Right lobe of liver (tissue), 6 donors: ENCODE results near the gene MYCBP2. TPM values are rescaled to one million over a fixed set of nuclear protein-coding genes. Genes with fewer than 3 reads are reported as not detected.

Experiments used
- ATAC-seq, 4 donors: fragments of 200-7000 bp; cut with Tn5 transposase; one replicate each; pipeline ENCODE4 v1.9.1; 2020; ENCODE audit warnings: mild to moderate bottlenecking in 4 of 4, moderate library complexity in 4 of 4
- DNase-seq, 3 donors: peaks; one replicate each; pipeline ENCODE4 v3.0.0-alpha.2; 2020
- H3K27ac ChIP-seq, 3 donors: fragments of 200-600 bp; one replicate each; pipeline ENCODE4 v1.8.0; 2022
- H3K27me3 ChIP-seq, 2 donors: fragments of 200-600 bp; one replicate each; pipeline ENCODE4 v1.8.0; 2022
- H3K36me3 ChIP-seq, 4 donors: fragments of 200-600 bp; sonication (generic) in 1 of 4; one replicate each; pipeline versions ENCODE4 v1.5.1 to v1.8.0; 2017 to 2022; ENCODE audit warnings: control low read depth in 1 of 4
- H3K4me1 ChIP-seq, 4 donors: fragments of 200-600 bp; sonication (generic) in 1 of 4; one replicate each; pipeline versions ENCODE4 v1.5.1 to v1.8.0; 2017 to 2022; ENCODE audit warnings: control low read depth in 1 of 4
- H3K4me3 ChIP-seq, 3 donors: fragments of 200-600 bp; one replicate each; pipeline ENCODE4 v1.8.0; 2022
- H3K9me3 ChIP-seq, 4 donors: fragments of 200-600 bp; sonication (generic) in 1 of 4; one replicate each; pipeline versions ENCODE4 v1.5.1 to v1.8.0; 2017 to 2022; ENCODE audit warnings: control low read depth in 1 of 4
- POLR2A ChIP-seq: fragments of 450-650 bp; IDR thresholded peaks from one replicate; pipeline ENCODE4 v1.6.1; 2017; ENCODE audit warnings: antibody characterized with exemption, mild to moderate bottlenecking
- WGBS: methylation state at CpG from one replicate; pipeline ENCODE4 v1.1.6; 2018; ENCODE audit warnings: low coverage, low lambda C conversion rate; ENCODE audit not compliant: insufficient coverage; ENCODE audit errors: missing lambda C conversion rate; 5-methylcytosine and 5-hydroxymethylcytosine counted together
- intact Hi-C, 2 donors: fragments of 100-400 bp; cut with DNase I; formaldehyde crosslinking; loops; one replicate each; pipeline versions ENCODE4 v1.11.2 to v1.14.1; 2022
- total RNA-seq, 6 experiments: library from RNA; depleted of rRNA in 2 of 6; stranded (reverse); fragments of >200 nt in 2 of 6; fragmentation: NEBNext Ultra II Directional in 3 of 6; extraction: Animal tissue kit (Norgen Biotek cat#: 25700) in 3 of 6; gene quantifications; one replicate each; pipeline versions ENCODE4 v1.1.0 to v1.2.4, GENCODE V29; 2016 to 2023
- TF ChIP-seq, protein P1 (sequence below), 4 donors: fragments of 200-600 bp in 3 of 4; fragments of 450-650 bp in 1 of 4; IDR thresholded peaks; one replicate each; pipeline versions ENCODE4 v1.5.1 to v1.8.0; 2016 to 2022; ENCODE audit warnings: antibody characterized with exemption in 4 of 4, mild to moderate bottlenecking in 2 of 4
- donor health status: DM: no; HTN: yes; CAD: no.
- donor health status: DM: no; HTN: no; CAD: no.
- donor health status: DM: no; HTN: no; CAD: no.
- donor health status: DM: no; HTN: yes; CAD: no.
- donor health status: DM: no; HTN: yes; CAD: no.

The MYCBP2 gene
- total RNA-seq, 6 experiments from 2014 or later: 27.8 to 50.1 (median 43.2) TPM

DNA sequence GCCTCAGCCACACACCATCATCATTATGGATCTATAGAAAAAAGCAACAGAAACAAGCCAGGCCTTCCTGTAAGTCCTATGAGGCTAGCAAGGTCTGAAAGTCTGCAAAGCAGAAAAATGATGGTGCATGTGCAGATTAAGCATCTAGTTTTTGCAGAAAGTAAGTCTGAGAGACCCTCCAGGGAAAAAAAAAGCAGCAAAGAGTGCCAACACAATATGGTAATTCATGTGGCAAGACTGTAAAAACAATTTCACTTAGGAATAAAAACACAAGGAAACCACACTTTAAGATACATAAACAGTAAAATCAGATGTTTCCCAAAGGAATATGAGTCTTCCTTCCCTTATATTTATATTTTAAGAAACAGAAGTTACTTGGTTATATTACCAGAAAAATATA is 187.6 kb downstream of the MYCBP2 start:
- Histone ChIP-seq H3K4me3 (no peak overlapping the region), H3K27ac (no peak overlapping the region), H3K27me3 (no peaks in the 10 kb centered on the region), H3K36me3 (peaks cover 0 to 18% (median 2%) of the 10 kb centered on the region in 4 donors), H3K4me1 (no peaks in the 10 kb centered on the region), H3K9me3 (no peaks in the 10 kb centered on the region)
- DNase-seq (no peak), ATAC-seq (no peak)
- intact Hi-C loops: no loop called here
- no peak for TF ChIP-seq POLR2A
- TF ChIP-seq, protein P1, sequence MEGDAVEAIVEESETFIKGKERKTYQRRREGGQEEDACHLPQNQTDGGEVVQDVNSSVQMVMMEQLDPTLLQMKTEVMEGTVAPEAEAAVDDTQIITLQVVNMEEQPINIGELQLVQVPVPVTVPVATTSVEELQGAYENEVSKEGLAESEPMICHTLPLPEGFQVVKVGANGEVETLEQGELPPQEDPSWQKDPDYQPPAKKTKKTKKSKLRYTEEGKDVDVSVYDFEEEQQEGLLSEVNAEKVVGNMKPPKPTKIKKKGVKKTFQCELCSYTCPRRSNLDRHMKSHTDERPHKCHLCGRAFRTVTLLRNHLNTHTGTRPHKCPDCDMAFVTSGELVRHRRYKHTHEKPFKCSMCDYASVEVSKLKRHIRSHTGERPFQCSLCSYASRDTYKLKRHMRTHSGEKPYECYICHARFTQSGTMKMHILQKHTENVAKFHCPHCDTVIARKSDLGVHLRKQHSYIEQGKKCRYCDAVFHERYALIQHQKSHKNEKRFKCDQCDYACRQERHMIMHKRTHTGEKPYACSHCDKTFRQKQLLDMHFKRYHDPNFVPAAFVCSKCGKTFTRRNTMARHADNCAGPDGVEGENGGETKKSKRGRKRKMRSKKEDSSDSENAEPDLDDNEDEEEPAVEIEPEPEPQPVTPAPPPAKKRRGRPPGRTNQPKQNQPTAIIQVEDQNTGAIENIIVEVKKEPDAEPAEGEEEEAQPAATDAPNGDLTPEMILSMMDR (IDR thresholded peaks at IDR 0.05): no peak

DNA sequence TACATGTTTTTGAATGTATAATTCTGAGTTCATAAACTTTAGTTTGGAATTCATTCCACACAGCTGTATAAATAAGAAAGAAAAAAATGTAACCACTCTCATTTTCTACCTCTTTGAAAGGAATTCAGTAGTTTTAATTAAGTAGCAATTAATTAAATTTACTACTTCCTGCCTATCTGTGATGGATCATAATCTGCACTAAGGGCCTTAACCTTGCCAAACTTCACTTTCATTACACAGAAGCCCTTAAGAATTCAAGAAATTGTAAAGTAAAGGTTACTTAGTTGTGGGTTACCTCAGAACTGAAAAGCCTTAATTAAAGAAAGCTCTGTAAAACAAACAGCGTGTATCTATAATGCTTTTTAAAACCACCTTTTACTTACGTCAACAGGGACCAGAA is 188.1 kb downstream of the MYCBP2 start:
- ATAC-seq: no peak
- Histone ChIP-seq H3K9me3 (no peaks in the 10 kb centered on the region), H3K27ac (no peak overlapping the region), H3K27me3 (no peaks in the 10 kb centered on the region), H3K4me3 (no peak overlapping the region), H3K4me1 (no peaks in the 10 kb centered on the region), H3K36me3 (peaks cover 0 to 21% (median 4%) of the 10 kb centered on the region in 4 donors)
- intact Hi-C loops: no loop called here
- 100% methylated on average over 2 of the region's 2 CpGs for whole genome bisulfite sequencing
- TF ChIP-seq, protein P1 (IDR thresholded peaks at IDR 0.05): no peak
- no peak for TF ChIP-seq POLR2A
- no peak for DNase-seq

DNA sequence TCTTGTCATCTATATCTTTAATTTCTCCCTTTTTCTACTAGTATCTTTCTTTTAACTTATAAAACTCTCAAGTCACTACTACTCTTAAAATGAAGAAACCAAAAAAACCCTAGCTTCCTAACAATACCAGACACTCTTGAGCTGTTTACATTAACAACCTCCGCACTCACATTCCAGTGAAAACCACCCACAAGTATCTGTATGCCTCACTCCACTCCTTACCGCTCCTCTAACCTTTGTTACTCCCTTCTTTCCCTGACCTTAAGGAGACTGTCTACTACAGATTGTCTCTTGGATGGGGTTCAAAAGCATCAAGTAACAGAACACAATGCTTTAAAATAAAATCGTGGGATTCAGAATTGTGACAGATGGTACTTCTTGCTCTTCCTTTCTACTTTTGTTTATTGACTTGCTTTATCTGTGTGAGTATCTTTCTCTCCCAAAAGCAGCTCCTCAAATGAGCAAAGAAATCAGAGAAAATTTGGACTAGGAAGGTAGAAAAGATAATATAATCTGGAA is 189.9 kb downstream of the MYCBP2 start:
- ATAC-seq (no peak), DNase-seq (no peak)
- no peak overlapping the region for H3K4me3 ChIP-seq
- peaks cover 0 to 21% (median 4%) of the 10 kb centered on the region in 4 donors for H3K36me3 ChIP-seq
- intact Hi-C loops: no loop called here
- H3K27ac ChIP-seq: no peak overlapping the region
- no peaks in the 10 kb centered on the region for H3K9me3 ChIP-seq
- TF ChIP-seq, protein P1 (IDR thresholded peaks at IDR 0.05): no peak
- TF ChIP-seq POLR2A: no peak
- H3K27me3 ChIP-seq: no peaks in the 10 kb centered on the region
- no peaks in the 10 kb centered on the region for H3K4me1 ChIP-seq
- 85% methylated on average over 3 of the region's 3 CpGs for whole genome bisulfite sequencing

DNA sequence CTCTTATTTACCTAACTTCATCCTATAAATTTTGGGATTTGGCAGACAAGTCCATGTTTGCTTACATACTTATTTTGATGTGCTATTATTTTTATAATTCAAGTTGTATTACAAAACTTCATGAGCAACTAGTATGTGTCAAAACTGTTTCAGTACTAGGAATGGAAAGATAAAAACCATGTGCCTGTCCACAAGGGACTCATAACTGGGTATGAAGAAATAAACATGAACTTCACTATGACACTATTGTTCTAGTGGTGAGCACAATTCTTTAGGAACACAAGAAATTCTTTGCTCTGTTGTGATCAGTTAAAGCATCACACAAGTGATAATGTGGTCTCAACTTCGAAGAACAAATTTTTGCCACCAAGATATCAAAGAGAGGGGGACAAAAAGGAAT is 202.5 kb downstream of the MYCBP2 start:
- no peak for ATAC-seq
- TF ChIP-seq, protein P1 (IDR thresholded peaks at IDR 0.05): no peak
- TF ChIP-seq POLR2A: no peak
- H3K27me3 ChIP-seq: no peaks in the 10 kb centered on the region
- no peaks in the 10 kb centered on the region for H3K4me1 ChIP-seq
- no peak overlapping the region for H3K4me3 ChIP-seq
- DNase-seq: no peak
- intact Hi-C loops: no loop called here
- no peak overlapping the region for H3K27ac ChIP-seq
- 100% methylated on average over 1 of the region's 1 CpG for WGBS
- no peaks in the 10 kb centered on the region for H3K9me3 ChIP-seq
- peaks cover 0 to 12% (median 3%) of the 10 kb centered on the region in 4 donors for H3K36me3 ChIP-seq

DNA sequence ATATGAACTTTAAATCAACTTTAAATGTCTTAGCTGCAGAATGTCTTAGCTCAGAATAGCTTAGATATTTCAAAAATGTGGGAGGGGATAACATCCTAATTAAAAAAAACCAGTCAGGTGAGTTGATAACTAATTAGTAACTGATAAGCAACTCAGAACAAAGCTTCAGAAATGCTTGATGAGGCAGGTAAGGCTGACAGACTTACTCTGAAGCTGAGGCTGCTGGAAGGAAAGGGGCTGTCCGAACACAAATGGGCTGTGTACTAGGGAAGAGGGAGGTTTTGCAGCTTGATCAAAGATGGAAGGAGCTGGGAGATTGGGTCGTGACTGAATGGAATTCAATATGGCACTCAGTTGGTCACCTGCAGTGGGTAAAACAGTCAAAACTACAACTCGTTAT is 208.8 kb downstream of the MYCBP2 start:
- no peak overlapping the region for H3K27ac ChIP-seq

More for the DNA sequence above, 208.8 kb downstream of the MYCBP2 start:
- Histone ChIP-seq H3K27me3 (no peaks in the 10 kb centered on the region), H3K9me3 (no peaks in the 10 kb centered on the region), H3K4me1 (no peaks in the 10 kb centered on the region), H3K4me3 (no peak overlapping the region), H3K36me3 (peaks cover 0 to 6% (median 0%) of the 10 kb centered on the region in 4 donors)
- 83% methylated on average over 3 of the region's 3 CpGs for WGBS
- intact Hi-C loops: no loop called here
- TF ChIP-seq POLR2A: no peak
- TF ChIP-seq, protein P1 (IDR thresholded peaks at IDR 0.05): no peak
- DNase-seq (no peak), ATAC-seq (no peak)
